GM21619 (cell line): ENCODE data around the gene CAMSAP1.

Source experiments
- ATAC-seq: cut with Tn5 transposase; IDR thresholded peaks from one replicate; pipeline ENCODE4 v1.9.1; 2021; ENCODE audit not compliant: unreplicated experiment

CAMSAP1 gene

DNA sequence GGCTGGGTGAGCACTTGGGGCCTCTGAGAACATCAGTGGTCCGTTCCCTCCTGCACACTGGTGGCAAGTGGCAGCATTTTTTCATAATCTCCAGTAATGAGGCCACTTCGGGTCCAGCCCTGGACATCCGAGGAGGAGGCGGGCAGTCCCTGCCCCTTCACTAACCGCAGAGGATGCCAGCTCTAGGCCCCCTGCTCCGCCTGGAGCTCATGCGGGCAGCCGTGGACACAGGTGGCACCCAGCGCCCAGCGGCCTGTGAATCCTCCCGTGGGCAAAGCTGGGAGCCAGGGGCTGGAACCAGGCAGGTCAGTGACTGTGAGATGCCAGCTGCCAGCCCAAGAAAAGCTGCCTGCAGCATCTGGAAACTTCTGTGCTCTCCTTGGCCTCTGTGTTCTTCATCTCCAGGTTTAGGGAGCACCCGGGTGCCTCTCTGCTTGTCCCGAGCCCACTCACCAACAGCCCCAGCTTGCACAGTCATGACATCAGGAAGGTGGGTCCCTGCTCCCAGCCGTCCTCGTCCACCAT is 112.9 kb downstream of the CAMSAP1 start:
- no peak for ATAC-seq

DNA sequence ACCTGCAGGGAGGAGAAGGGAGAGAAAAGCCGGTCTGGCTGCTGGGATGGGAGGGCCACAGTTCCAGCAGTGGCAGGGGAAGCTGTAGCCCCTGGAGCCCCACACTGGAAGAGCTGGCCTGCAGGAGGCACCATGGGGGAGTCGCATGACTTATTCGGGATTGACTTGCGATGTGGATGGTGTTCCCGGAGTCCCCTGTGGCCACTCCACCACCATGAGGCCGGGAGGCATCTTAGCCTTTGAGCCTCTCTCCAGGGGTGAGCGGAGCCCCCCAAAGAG is 113.3 kb downstream of the CAMSAP1 start:
- ATAC-seq: no peak

DNA sequence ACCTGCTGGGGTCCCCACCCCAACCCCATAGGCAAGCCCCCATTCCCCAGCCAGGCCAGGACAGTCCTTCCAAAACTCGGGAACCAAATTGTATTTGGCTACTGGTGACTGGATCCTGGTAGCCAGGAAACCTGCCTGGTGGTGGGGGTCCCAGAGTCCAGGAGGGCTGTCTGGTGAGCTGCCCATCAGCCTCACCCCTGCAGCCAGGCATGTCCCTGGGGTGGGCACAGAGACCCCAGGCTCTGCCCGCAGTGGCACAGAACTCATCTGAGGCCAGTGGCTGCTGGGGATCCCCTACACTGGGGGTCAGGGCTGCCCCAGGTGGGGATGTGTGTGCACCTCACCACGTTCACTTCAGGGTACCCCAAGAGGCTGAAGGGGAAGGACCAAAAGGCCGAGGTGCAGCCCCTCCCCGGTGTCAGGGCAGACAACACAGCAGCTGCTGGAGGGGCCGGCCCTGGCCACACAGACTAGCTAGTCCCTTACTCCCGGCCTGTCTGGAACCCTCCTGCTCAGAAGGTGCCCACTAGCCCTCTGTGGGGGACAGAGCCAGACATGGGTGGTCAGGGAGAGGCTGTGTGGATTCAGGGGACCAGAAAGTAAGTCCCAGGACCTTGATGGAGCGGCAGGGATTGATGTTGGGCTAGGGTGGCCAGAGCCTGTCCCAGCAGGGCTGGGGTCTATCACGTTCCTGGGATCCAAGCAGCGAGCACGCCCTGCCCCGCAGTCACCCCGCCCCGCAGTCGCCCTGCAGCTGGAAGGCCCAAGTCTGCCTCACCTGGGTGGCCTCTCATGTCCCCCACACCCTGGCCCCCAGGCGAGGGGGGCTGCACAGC is 113.9 kb downstream of the CAMSAP1 start:
- ATAC-seq: no peak

DNA sequence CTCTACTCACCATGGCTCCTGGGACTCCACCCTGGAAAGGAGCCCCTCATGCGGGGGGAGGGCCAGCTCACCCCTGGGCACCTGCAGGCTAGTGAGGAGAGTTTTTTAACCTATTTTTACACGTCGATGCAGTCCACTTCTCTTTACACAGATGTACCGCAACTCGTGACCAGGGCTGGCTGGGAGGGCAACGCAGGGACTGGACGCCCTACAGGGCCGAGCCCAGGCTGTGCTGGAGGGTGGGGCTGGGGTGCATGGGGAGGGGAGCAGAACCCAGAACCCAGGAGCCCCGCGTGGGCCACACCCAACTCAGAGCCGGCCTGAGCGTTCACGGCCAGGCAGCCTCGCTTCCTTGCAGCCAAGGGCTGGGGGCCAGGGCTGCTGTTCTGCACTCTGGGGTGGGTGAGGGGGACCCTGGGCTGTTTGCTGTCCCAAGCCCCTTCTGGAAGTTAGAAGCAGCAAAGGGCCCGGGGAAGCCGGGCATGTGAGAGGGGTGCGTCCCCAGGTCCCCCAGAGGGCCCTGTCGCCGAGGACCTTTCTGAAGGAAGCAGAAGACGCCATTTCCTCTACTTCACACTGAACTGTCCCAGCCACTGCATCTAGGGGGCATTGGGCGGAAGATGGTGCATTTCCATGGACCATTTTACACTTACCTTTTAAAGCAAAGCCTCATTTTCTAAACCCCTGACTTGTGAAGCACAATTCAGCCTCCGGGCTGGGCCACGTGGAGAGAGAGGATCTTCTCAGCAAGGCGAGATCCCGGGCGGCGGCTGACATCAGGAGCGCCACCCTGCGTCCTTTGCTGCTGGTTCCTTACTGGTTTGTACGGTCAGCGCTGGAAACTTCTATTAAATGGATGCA is 114.8 kb downstream of the CAMSAP1 start:
- no peak for ATAC-seq

DNA sequence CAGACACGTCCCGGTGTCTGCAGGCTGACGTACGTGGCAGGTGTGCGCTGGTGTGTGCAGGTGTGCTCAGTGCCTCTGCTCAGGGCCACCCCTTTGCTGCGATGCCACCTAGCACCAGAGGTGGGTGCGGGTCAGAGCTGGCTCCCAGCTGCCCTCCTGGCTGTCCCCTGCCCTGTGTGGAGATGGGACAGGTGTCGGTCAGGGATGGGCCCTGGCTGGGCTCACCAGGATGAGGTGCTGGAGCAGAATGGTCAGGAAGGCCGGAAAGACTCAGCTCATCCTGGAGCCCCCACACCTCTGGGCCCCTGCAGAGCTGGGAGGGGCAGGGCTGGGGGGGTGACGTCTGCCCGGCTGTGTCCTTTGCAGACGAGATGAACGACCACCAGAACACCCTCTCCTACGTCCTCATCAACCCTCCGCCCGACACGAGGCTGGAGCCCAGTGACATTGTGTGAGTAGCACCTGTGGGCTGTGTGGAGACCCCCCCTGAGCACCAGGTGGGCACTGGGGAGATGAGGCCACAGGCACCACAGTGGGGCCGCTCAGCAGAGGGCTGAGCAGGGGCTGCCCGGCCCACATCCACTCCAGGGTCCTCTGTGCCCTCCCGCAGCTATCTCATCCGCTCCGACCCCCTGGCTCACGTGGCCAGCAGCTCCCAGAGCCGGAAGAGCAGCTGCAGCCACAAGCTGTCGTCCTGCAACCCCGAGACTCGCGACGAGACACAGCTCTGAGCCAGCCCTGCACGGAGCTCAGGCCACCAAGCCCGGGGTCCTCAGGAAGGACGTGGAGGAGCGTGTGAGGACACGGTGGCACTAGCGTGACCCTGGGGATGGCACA is 115.7 kb downstream of the CAMSAP1 start:
- ATAC-seq: no peak

DNA sequence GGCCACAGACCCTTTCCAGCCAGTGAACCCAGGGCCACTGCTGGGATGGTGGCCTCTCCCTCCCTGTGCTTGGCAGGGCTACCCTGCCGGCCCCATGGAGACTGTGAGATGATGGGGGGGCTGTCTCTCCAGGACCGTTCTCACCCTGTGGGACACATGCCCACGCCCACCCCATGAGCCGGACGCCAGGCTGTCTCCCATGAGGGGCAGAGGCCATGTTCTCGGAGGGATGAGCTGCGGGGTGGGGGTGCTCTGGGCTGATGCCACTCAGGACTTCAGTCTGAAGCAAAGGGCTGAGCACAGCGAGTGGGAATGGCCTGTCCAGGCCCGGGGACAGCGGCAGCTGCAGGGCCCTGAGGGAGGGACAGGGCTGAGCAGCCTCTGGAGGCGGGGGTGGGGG is 116.5 kb downstream of the CAMSAP1 start:
- no peak for ATAC-seq

DNA sequence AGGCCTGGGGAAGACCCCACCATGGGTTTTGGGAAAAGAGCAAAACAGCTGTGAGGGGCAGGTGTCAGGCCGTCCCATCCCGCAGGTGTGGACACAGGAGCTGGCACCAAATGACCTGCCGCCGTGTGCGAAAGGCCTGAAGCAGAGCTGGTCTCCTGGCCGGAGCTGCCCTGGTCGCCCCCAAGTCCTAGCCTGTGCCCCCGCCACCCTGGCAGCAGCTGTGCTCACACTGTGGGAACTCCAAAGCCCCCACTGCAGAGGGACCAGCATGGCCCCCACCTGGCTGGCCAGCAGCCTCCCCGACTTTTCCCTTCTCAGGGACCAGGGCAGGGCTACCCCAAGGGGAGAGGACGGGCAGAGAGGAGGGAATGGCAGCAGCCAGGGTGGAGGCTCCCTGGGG is 117.0 kb downstream of the CAMSAP1 start:
- ATAC-seq: no peak

DNA sequence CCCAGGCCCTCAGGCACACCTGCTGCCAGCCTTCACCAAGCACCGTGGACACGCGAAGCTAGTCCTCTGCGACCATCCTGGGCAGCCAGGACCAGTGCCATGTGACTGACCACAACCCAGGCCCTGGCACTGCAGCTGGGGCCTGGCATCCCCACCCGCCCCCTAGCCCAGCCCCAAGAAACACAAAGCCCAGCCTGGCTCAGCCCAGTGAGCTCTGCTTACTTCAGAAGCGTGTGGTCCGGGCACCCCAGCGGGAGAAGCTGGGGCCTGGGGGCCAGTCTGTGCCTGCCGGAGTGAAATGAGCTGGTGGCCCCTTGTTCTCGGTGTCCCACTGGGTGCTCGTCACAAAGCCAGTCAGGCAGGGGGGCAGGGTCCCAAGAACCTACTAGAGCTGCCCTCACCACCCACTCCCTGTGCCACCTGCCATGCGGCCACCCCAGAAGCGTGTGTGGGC is 117.5 kb downstream of the CAMSAP1 start:
- ATAC-seq: no peak

DNA sequence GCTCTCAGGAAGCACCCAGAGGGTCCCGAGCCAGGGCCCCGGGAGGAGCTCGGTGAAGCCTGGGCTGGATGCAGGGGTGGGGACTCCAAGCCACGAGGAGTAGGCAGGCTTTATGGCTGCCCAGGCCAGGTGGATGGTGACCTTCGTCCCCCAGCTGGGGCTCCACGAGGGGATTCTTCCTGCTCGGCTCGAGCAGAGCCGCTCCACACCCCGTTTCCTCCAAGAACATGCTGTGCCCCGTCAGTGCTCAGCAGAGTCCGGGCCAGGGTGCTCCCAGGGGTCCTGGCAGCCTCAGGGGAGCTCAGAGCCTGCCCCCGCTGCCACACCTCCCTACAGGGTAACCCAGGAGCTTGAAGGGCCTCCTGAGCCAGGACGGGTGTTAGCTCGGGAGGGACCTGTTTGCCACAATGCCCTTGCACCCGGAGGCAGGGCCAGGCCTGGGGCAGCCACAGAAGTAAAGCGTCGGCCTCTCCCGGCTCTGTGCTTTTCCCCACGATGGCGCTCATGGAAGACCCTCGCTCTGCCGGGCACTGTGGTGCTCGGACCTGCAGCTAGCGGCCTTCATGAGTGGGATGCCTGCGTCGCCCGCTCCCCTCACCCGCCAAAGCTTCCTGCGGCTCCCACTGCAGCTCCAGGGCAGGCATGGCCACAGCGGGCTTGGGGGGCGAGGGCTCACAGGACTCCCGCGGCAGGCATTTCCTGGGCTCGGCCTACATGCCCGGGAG is 118.6 kb downstream of the CAMSAP1 start:
- no peak for ATAC-seq

DNA sequence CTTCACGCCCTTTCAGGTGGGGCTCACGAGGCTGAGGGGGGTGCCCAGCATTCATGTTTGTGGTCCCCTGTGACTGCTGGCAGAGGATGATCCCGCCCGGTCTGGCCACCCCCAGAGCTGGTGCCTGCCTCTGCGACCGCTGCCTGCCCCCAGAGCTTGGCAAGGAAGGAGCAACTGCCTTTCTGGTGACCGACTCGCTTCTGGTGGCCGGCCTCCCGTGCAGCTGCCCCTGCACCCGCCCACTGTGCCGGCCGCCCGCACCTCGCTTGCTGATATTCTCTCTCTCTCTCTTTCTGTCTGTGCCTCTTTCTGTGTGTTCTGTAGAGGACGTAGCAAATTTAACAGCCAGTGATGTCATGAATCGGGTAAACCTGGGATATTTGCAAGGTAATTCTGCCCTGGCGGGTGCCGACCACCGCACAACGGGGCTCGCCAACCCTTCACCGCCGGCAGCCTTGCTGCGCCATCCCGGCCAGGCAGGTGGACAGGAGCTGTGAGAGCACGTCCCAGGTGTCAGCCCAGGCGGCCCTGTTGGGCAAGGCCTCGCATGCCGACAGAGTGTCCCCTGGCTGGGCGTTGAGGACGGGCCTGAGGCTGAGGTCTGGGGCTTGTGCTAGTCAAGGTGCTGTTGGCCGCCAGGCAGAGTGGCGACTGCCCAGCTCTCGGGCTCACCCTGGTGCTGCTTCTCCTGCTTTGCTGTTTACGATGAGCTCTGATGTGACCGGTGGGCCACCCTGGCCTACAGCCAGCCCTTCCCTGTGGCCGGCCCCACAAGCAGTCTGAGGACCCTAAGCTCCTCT is 119.4 kb downstream of the CAMSAP1 start:
- ATAC-seq: no peak

DNA sequence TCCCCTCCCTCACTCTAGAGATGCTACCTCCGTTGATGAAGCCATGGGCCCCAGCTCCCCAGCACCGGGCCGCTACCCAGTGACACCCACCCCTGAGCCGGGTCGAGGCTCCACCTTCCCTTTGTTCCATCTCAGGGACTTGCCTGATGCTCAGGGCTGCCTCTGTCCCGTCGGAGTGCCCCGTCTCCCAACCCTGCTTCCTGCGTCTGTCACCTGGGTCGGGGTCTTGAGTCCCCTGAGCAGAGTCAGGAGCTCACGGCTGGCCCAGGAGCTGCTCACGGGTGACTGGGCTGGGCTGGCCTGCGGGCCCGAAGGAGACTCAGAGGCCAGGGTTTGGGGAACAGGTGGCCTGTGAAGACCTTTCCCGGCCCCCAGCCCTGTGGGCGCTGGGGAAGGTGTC is 120.0 kb downstream of the CAMSAP1 start:
- no peak for ATAC-seq

DNA sequence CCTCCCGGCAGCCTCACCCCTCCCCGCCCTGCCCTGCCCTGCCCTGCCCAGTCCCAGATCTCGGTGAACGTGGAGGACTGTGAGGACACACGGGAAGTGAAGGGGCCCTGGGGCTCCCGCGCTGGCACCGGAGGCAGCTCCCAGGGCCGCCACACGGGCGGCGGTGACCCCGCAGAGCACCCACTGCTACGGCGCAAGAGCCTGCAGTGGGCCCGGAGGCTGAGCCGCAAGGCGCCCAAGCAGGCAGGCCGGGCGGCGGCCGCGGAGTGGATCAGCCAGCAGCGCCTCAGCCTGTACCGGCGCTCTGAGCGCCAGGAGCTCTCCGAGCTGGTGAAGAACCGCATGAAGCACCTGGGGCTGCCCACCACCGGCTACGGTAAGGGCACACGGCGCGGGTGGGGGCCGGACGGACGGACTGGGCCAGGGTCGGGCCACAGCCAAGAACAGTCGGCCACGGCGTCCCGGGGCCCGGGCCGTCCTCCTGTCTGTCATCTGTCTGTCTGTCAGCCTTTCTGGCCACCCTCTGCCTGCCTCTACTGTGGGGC is 121.1 kb downstream of the CAMSAP1 start:
- no peak for ATAC-seq

DNA sequence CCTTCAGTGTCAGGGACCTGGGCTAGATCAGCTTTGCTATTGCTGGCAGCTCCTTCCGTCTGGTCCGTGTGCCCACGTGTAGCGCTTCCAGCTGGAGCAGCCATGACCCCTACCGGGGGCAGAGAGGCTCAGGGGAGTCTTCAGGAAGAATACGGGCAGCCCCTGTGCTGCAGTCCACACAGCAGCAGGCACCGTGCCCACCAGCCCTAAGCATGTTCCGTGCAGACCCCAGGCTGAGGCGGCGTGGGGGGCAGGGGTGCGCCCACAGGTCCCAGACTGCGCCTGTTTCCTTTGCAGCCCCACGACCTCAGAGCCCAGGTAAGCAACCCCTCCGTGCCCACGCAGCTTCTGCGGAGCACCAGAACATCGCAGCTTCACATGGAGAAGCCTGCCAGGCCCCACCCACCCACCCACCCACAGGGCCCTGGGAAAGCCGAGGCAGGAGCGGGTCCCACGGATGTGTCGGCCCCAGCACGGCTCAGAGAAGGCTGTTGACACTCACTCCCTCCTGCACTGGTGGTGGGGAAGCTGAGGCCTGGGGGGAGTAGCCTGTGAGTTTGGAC is 122.3 kb downstream of the CAMSAP1 start:
- ATAC-seq: no peak

DNA sequence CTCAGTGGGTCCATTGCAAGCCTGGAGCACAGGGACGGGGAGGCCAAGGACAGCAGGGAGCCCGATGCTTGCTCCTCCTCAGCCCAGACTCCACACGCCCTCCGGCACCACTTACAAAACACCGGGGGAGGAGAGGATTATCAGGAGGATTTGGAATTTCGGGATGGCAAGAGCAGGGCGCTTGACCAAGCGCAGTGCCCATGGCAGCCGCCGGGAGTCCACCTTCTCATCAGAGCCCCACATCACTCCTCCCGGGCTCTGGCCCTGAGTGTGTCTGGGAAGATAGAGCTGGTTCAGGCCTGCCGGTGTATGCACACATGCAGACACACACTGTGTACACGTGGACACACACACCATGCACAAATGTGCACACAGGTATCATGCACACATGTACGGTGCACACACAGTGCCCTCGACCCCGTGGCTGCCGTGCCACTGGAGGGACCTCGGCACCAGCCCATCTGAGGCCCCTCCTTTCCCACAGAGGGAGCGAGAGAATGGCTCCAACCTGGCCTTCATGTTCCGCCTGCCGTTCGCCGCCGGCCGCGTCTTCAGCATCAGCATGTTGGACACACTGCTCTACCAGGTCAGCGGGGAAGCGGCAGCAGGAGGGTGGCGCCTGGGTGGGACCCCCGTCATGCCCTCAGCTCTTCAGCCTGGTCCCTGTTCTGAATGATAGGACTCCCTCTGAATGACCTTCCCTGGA is 123.7 kb downstream of the CAMSAP1 start:
- no peak for ATAC-seq

DNA sequence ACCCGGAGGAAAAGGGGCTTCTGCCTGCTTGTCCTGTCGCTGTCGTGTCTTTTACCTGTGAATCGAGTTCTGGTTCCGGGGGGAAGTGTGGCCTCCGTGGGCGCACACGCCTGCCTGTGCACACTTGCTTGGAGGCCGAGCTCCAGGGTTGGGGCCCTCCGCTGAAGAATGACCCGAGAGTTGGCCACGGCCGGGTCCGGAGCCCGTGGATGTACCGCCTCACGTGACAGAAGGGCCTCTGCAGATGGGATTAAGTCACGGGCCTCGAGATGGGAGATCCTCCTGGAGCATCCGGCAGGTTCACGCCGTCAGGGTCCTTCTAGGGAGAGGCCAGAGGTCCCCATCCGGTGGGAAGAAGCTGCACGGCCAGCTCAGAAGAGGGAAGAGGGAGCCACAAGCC is 124.4 kb downstream of the CAMSAP1 start:
- ATAC-seq: no peak

DNA sequence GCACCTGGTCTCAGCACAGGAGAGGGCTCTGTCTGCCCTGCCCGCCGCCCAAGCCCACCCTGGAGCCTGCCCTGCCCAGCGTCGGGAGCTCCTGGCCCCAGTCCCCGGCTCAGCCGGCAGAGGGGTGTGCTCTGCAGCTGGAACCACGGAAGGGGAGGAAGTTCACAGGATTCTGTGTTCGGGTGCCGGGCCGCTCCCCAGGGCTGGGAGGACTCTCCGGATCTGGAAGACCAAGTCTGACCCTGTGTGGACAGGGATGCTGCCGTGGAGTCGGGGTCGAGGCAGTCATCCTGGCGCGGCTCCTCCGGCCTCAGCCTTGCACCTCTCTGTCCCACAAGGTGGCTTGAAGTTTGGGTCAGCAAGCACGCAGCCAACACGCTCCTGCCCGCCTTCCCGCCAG is 126.7 kb downstream of the CAMSAP1 start:
- ATAC-seq: no peak

DNA sequence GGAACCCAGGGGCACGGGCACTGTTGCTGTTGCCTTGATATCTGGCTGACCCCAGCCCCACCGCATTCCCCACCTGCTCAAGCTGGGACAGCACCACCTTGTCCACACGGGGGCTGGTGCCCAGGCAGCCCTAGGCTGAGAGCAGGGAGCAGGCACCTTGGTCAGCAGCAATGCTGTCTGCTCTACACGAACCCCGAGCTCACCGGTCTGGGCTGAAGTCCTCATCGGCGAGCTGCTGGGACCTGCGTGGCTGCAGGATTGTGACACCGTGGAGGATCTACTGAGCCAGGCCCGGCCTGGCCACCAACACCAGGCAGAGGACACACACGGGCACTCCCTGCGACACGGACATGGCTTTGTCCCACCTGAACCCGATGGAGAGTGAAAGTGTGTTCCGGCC is 127.3 kb downstream of the CAMSAP1 start:
- no peak for ATAC-seq

DNA sequence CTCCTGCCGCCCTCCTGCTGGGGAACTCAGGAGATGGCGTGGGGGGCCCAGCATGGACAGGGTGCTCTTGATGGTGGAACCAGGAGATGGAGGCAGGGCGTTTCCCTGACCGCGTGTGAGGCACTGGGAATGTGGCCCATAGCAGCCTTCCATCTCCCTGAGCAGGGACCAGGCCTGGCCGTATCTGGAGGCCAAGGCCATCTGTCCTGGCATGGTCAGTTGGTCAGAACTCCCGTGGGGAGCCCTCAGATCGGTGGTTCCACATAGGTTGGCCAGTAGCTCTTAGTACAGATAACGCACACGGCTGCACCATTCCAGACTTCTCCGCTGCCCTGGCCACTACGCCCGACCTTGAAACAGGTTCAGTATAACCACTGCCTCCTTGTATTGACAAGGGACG is 127.8 kb downstream of the CAMSAP1 start:
- ATAC-seq: no peak

DNA sequence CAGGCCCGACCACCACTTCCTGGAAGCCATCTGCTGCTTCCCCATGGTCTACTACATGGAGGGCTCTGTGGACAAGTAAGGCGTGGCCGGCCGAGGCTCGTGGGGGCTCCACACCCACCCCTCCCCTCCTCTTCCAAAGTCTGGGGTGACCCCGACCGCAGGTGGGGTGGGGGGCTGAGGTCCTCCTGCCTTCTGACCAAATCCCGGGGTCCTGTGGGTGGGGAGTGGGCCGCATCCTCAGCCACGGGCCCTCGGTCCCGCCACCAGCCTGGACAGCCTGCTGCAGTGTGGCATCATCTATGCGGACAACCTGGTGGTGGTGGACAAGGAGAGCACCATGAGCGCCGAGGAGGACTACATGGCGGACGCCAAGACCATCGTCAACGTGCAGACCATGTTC is 128.9 kb downstream of the CAMSAP1 start:
- ATAC-seq: no peak
